Right forelimb (tissue), 1 donor: ENCODE data around the gene KIF26B.

ENCODE experiments used
- DNase-seq: peaks from one replicate; pipeline ENCODE4 v3.0.0-alpha.2; 2018

KIF26B gene

DNA sequence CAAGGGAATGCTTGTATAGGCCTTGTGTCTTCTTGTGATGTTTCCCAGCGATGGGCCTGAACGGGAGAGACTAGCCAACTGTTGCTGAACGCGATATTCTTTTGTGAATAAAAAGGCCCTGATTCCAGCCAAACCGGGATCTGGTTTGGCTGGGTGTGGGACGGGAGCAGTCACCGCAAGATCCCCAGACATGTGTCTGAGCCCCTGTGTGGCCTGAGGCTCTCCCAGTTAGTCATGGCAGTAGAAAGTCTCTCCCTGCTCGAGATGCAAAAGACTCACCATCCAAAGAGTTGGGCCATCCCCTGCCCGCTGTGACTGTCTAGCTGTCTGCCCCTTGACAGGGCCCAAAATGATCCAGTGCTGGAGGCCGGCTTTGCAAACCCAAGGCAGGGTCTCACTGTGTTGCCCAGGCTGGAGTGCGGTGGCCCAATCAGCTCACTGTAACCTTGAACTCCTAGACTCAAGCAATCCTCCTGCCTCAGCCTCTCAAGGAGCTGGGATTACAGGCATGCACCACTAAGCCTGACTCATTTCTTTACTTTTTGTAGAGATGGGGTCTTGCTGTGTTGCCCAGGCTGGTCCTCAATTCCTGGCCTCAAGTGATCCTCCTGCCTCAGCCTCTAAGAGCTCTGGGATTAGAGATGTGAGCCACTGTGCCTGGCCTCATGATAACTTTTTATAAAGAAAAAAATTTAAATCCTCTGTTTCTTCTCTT, 56.4 kb downstream of the KIF26B start:
- no peak for DNase-seq

DNA sequence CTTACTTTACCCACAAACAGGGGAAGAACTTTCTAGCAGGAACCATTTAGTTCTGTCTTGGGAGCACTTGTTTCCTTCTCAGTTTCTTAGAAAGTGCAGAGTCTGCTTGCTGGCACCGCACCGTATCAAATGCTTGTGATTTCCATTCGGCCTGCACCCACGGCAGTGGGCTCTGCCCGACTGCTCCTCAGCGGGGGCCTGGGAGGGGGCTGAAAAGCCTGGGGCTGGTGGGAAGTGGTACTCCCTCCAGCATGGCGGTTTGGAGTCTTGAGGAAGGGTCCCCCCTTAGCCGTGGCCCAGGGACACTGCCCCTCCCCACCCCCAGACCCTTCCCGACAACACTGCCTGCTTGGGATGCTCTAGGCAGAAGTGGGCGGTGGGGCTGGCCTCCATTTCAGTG, 57.0 kb downstream of the KIF26B start:
- DNase-seq = no peak

DNA sequence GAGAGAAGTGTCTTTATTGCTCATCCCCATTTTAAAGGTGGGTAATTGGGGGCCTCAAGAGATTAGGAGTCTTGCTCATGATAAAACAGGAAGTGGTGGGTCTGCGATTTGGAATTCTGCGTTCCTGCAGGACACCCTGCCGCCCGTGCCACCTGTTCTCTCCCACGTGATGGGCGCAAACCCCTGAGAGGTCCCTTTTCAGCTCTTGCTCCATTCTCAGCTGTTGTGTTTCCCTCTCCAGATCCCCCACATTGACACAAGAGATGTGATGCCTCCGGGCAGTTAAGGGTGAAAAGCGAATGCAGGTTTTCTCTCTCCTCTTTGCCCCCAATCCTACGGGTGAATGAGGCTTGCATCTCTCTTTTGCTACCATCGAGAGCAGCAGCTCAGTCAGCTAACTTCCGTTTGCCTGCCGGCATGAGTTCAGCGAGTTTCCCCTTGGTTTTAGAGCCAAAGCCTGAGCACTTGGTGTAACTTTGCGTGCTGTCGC, 57.5 kb downstream of the KIF26B start:
- DNase-seq = no peak

GRCh38 chr1:245213066-245213831, 58.5 kb downstream of the KIF26B start:
- no peak for DNase-seq

GRCh38 chr1:245215071-245215470, 60.3 kb downstream of the KIF26B start:
- no peak for DNase-seq

DNA sequence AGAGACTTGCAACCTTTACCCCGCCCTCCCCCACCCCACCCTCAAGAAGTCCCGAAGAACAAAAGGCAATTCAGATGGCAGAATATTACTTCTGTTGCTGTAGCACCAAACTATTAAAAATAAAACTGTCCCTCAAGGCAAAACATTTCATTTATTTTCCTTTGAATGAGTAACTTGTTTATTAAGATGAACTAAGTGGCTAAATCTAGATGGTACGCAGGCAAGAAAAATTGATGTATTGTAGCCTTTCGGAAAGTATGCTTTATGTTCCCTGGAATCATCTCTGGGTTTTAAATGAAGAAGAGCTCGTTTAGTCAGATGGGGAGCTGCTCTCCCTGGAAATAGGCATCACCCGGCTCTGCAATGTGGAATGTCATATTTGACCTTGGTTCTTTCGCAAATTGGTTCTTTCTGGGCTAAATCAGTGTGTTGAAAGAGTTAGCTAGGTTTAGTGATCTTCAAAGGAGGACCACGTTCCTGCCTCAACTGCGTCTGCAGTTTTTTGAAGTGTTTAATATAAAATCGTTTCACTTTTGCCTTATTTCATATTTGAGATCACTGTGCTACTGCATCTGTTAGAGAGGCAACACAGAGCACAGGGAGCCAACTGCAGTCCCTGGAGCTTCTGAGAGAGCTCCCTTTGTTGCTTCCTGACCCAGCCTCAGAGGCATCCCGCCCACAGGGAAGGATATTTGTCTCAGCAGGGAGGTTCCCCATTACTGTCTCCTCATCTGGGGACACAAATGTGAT, 61.8 kb downstream of the KIF26B start:
- DNase-seq = no peak

- no peak for DNase-seq
Observed at GRCh38 chr1:245217853-245218608, 63.2 kb downstream of the KIF26B start.

DNA sequence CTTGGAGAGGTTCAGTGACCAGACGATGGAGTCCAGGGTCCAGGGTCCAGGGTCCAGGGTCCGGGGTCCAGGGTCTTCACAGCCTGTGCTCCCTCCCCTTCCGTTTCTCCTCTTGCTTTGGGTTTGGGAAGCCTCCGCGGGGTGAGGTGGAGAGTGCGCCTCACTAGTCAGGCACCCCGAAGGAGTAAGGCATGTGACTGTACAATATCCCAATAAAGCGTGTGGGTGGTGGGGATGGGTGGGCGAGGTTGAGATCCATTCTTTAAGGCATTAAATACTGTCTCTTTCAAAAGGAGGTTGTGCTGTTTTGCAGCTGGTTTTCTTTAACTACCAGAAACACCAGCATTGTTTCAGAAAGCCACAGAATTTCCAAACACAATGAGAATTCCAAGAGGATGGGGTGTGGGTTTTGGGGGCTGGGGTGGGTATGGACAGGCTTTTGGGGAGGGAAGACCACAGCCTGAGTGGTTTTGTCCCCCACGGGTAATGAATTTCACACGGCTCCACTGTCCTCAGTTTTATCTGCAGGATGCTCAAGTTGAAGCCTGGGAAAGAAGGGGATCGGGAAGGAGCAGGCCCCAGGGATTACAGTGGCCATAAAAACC, 65.7 kb downstream of the KIF26B start:
- no peak for DNase-seq

- DNase-seq = no peak
Observed at GRCh38 chr1:245221805-245222204, 67.0 kb downstream of the KIF26B start.

- DNase-seq = no peak
Observed at GRCh38 chr1:245222931-245223595, 68.3 kb downstream of the KIF26B start.

DNA sequence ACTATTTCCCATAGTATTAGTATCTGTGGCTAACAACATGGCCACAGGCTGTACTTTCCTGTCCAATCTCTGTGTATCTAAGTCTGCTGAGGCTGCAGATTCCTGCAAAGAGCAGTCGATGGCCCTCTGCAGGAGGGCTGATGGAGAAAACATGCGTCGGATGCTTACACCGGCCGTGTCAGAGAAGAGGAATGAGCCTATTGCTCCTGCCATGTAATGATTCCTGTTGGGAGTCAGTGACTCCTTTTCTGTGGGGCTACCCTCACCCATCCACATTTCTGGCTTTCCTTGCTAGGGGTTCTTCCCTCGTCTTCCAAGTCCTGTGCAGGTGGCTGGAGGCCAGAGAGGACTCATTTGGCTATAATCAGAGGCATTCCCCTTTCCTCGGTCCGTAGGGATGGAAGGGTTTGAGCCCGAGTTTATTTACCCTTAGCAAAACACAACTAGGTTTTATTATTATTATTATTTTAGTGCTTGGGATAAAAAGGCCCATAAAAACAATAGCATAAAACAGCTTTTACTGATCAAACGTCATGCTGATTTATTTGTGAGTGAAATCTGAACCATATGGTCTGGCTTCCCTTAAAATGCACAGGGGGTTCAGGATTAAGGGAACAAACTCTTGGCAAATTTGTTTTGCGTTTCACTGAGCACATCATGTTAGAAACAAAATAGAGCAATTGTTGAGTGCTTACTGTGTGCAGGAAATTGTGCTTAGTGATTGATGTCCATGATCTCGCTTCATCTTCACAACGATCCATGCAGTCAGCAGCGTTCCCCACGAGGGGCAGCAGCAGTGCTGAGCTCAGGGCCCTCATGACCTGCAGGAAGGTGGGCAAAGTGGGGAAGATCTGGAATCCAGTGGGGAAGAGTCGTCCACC, 70.8 kb downstream of the KIF26B start:
- DNase-seq = peak; percentile 54

- no peak for DNase-seq
Observed at GRCh38 chr1:245226203-245226499, 71.4 kb downstream of the KIF26B start.

DNA sequence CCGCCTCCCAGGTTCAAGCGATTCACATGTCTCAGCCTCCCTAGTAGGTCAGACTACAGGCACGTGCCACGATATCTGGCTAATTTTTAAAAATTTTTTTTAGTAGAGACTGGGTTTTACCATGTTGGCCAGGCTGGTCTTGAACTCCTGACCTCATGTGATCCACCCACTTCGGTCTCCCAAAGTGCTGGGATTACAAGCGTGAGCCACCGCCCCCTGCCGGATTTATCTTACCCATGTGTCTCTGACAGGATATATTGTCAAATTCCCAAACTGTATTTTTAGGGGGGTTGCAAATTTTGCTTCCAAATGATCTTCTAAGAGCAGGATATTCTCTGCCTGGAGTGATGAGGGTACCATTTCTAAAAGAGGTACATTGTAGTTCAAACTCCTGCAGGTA, 74.3 kb downstream of the KIF26B start:
- DNase-seq = no peak

DNA sequence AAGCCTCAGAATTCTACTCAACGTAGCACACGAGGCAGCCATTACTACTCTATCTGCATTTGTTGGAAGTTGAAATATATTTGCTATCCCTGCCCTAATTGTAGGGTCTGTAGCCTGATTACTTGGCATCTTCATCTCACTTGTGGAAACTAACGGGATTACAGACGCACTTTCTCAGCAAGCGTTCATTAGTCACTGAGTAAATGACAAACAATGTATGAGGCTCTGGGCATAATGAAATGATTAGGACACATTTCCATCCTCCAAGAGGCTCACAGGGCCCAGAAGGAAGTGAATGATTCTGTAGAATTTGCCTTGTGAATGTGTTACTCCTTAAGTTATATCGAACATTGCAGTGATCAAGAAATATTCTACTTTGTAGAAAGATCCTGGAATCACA, 78.1 kb downstream of the KIF26B start:
- no peak for DNase-seq

- DNase-seq = no peak
Observed at GRCh38 chr1:245234217-245235081, 79.7 kb downstream of the KIF26B start.

- no peak for DNase-seq
Observed at GRCh38 chr1:245235156-245235555, 80.4 kb downstream of the KIF26B start.

GRCh38 chr1:245240648-245241165, 85.9 kb downstream of the KIF26B start:
- no peak for DNase-seq

GRCh38 chr1:245241526-245242130, 86.8 kb downstream of the KIF26B start:
- no peak for DNase-seq

GRCh38 chr1:245242989-245243388, 88.2 kb downstream of the KIF26B start:
- DNase-seq = no peak
